Measurements from ENCODE around the gene CLIC2.

DNA sequence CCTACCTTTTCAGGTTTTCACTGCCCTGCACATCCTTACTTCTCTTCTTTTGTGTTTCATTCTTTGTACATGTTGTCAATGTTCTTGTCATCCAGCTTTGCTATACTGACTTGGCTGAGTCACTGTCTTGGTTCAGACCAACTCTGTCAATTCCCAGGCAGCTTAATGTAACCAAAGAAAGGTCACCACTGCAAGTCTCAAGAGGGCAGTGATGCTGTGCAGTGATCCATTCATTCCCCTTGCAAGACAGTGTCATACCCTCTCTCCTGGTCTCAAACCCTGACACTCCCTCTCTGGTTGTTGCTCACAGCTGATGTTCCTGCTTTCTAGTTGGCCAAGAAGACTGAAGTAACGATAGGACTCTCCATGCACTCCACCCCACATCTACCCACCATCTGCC, 87.7 kb downstream of the CLIC2 start:
- TF ChIP-seq CTCF (IDR thresholded peaks at IDR 0.05) (no peak), SIN3A (IDR thresholded peaks at IDR 0.05; ENCODE audit: borderline replicate concordance, insufficient read depth, low read depth, low read length) (no peak), POLR2AphosphoS5 (IDR thresholded peaks at IDR 0.05; ENCODE audit: low read depth, low read length) (no peak)

Measured in Panc1 (cell line).